Body of pancreas (tissue), 4 donors: ENCODE results near the gene MEX3B.

Source experiments
- CTCF ChIP-seq, 7 experiments: fragments of 450-650 bp in 4 of 7; fragments of 200-600 bp in 3 of 7; sonication (generic) in 3 of 7; IDR thresholded peaks; one replicate each; pipeline ENCODE4 v1.5.1; 2016 to 2019; ENCODE audit warnings: antibody characterized with exemption in 7 of 7
- POLR2A ChIP-seq, 3 donors: fragments of 450-650 bp; IDR thresholded peaks; one replicate each; pipeline ENCODE4 v1.6.1; 2016; ENCODE audit warnings: antibody characterized with exemption in 3 of 3, mild to moderate bottlenecking in 2 of 3

- TF ChIP-seq POLR2A (IDR thresholded peaks at IDR 0.05) (no peak), CTCF (IDR thresholded peaks at IDR 0.05) (no peak)
Observed at GRCh38 chr15:82072926-82073537, 27.2 kb upstream of the MEX3B start.
